GM18505 (cell line): ENCODE measurements around the gene CSGALNACT2.
A peak's percentile ranks its signal among the peaks of the same experiment; 100 is the strongest.

Experiments
- ATAC-seq: cut with Tn5 transposase; IDR thresholded peaks from one replicate; pipeline ENCODE4 v1.9.1; 2021; ENCODE audit not compliant: unreplicated experiment
- POLR2A ChIP-seq: IDR thresholded peaks from 4 replicates; pipeline ENCODE4 v1.6.1; 2011; ENCODE audit warnings: borderline replicate concordance; ENCODE audit not compliant: insufficient read depth, insufficient read length; ENCODE audit errors: extremely low read depth

The CSGALNACT2 gene

GRCh38 chr10:43115881-43116595, 22.2 kb upstream of the CSGALNACT2 start:
- TF ChIP-seq POLR2A: no peak
- ATAC-seq: no peak

DNA sequence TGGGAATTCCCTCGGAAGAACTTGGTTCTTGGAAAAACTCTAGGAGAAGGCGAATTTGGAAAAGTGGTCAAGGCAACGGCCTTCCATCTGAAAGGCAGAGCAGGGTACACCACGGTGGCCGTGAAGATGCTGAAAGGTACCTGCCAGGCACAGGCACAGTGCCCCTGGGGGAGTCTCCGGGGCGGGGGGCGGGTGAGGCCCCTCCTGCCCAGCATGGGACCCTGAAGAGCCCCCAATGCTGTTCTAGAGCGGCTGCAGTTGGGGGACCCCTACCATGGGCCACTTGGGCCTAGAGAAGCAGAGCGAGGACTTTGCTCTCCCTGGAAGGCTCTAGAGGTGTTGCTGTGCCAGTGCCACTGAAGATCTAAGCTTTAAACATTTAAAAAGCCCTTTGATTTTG, 21.6 kb upstream of the CSGALNACT2 start:
- no peak for ATAC-seq
- TF ChIP-seq POLR2A: no peak

DNA sequence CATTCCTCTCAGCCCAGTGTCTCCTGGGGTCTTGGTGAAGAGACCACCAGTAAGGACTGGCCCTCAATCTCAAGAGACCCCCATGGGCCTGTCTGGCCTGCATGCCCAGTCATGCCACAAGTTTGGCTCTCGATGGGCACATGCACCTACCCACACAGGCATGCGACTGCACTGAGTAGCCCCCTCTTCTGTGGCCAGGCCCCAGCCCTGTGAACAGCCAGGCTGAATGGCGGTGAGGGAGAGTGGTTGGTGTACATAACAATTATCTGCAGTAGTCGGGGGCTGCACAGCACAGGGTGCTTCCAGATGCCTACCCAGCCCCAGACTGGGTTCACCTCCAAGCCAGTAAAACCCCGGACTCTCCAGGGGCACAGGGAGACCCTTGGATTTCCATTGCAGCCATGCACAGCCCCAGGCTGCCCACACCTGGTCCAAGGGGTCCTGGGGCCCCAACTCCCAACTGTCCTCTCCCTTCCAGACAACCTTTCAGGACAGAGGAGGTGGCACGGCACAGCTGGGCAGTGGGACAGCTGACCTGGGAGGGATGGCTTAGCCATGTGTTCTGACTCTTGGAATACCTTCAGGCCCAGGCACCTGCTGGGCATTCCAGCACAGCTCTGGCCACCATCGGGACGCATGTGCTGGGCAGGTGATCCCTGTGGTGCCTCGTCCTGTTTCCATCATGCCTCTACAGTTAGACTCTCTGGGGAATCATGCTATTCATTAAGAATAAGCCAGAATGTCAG, 21.0 kb upstream of the CSGALNACT2 start:
- ATAC-seq: no peak
- TF ChIP-seq POLR2A: no peak

GRCh38 chr10:43117777-43118583, 20.3 kb upstream of the CSGALNACT2 start:
- ATAC-seq: no peak
- TF ChIP-seq POLR2A: no peak

DNA sequence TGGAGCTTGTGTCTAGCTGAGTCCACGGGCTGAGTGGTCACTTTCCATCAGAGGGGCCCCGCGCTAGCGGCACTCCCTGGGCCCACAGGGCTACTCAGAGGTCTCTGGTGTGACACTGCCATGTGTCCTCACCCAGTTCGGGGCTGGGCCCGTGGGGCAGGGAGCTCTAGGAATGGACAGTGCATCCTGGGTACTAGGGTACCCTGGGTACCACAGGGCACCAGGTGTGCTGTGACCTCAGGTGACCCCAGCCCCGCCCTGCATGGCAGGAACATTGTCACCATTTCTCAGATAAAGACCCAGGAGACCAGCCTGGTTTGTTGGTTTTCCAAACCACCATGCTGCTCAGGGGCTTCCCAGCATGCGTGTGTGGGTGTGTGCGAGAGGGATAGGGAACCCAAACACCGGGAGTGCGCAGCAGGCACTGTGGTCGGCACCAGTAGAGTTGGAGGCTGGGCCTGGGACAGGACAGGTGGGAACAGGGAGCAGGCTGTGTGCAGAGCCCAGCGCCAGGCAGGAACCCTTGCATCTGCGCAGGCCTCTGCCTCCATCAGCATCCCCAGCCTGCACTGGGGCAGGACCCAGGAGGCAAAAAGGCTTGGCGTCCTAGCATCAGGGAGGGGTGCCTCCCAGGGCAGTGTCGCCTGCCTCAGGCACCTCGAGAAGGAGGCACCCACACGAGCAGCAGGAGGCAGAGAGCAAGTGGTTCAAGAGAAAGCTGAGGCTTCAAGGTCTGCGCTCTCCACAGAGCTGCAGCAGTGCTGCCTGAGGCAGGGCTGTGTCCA, 19.4 kb upstream of the CSGALNACT2 start:
- no peak for ATAC-seq

GRCh38 chr10:43119416-43120115, 18.7 kb upstream of the CSGALNACT2 start:
- TF ChIP-seq POLR2A: no peak
- no peak for ATAC-seq

More for the DNA sequence above, 19.4 kb upstream of the CSGALNACT2 start:
- no peak for TF ChIP-seq POLR2A

DNA sequence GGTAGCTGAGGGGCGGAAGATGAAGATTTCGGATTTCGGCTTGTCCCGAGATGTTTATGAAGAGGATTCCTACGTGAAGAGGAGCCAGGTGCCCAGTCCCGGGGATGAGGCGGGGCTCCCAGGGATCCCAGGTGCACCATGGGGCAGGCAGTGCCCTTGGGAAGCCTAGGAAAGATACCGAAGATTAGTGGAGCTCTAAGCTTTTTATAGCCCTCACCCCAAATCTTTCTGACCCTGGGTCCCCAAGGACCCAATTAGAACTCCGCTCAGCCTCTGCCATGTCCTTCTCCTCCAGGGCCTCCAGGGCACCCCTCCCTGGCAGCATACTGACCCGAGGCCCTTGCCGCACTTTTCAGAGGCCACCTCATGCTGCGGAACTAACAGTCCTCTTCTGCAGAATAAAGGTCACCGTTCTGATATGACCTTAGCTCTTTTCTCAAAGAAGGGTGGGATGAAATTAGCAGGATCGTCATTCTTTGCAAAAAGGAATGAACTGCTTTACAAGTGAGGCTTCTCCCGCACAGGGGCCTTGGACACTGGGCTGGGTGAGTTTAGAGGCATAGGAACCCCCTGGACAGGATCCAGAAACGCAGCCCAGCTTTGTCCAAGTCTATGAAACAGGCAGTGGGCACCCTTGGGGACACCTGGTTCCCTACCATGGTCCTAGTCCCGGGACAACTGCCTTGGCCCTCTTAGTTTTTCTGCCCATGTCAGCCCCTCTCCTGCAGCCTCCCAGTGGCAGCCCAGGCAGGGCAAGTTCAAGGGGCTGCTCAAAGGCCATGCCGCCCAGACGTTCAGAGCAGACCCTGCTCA, 17.9 kb upstream of the CSGALNACT2 start:
- no peak for TF ChIP-seq POLR2A
- ATAC-seq: peak; percentile 9

DNA sequence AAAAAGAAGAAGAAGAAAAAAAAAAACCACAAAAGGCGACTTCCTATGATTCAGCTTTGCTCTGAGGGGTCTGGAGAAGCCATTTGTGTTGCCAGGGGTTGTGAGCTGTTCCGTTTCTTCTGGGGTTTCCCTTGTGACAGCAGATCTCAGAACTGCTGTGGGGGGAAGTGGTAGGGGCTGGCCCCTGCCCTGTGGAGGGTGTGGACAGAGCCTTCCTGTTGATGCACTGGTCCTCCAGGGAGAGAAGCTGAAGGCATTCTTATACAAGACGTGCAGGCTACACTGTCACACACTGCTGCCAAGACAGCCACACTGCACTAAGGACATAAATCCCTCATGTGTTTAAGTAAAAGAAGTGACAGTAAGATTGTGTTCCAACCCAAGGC, 17.3 kb upstream of the CSGALNACT2 start:
- TF ChIP-seq POLR2A: no peak
- peak; percentile 92 for ATAC-seq

DNA sequence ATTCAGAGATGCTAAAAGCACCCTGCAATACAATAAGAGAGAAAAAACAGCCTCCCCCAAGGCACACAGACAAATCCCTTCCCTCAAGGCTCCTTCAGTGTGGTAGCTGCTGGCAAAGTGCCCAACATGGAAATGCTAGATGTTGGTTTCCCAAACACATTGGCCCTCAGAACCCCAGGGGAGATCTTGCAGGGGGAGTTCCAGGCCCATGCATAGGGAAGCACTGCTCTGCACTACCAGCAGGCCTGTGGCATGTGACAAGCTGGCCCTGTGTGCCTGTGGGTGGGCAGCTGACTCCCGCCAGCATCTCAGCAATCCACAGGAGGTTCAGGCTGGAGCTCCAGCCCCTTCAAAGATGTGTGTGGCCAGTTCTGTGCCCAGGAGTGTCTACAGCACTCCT, 16.8 kb upstream of the CSGALNACT2 start:
- ATAC-seq: peak; percentile 16
- TF ChIP-seq POLR2A: no peak

- ATAC-seq: no peak
These were observed 16.1 kb upstream of the CSGALNACT2 start for GRCh38 chr10:43122096-43122495.

GRCh38 chr10:43122826-43123225, 15.4 kb upstream of the CSGALNACT2 start:
- TF ChIP-seq POLR2A: no peak
- no peak for ATAC-seq

More at GRCh38 chr10:43122096-43122495, 16.1 kb upstream of the CSGALNACT2 start:
- no peak for TF ChIP-seq POLR2A
